ENCODE results near the gene AREG.
"Not testable (repeated sequence)": the region's sequence is repeated elsewhere in the genome, so short reads cannot be mapped to it uniquely, and the experiment has no call there.

The AREG gene, protein sequence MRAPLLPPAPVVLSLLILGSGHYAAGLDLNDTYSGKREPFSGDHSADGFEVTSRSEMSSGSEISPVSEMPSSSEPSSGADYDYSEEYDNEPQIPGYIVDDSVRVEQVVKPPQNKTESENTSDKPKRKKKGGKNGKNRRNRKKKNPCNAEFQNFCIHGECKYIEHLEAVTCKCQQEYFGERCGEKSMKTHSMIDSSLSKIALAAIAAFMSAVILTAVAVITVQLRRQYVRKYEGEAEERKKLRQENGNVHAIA

DNA sequence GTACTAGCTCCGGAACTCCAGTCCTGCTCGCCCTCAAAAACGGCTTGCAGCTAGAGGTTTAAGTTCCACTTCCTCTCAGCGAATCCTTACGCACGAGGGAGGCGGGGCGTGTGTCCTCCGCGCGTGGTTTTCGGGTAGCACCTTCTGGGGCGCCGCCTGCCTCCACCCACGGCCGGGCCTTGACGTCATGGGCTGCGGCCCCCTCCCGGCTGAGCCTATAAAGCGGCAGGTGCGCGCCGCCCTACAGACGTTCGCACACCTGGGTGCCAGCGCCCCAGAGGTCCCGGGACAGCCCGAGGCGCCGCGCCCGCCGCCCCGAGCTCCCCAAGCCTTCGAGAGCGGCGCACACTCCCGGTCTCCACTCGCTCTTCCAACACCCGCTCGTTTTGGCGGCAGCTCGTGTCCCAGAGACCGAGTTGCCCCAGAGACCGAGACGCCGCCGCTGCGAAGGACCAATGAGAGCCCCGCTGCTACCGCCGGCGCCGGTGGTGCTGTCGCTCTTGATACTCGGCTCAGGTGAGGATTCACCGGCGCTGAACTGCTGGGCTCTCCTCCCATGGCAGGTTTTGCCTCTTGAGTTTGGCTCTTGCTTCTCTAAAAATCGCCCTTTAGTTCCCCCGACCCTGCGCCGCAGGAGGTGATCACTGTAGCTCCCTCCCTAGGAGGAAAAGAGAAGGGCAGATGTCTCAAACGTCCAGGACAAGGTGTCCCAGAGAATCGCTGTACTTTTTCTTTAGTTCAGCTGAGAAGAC, at the start of gene AREG:
Gene AREG (plus strand): TSS at position 246 of the 752 bp plus-strand sequence. CDS start 210 bp downstream, at position 456.
- Histone ChIP-seq H3K27me3 (ENCODE audit: control insufficient read depth in 1 of 2, insufficient read depth in 2 of 2, low read length in 2 of 2) (no peaks in the 10 kb centered on the region), H3K9ac (ENCODE audit: low read depth in 1 of 2, low read length in 2 of 2) (peak within 1 kb of the TSS; percentile 64 to 92), H3K4me1 (ENCODE audit: control insufficient read depth in 1 of 2, insufficient read depth in 2 of 2, low read length in 2 of 2) (peaks cover 0 to 8% of the 10 kb centered on the region in 2 donors), H3K9me3 (ENCODE audit: control insufficient read depth in 1 of 2, low read length in 2 of 2) (no peaks in the 10 kb centered on the region), H3K27ac (ENCODE audit: low read depth, low read length) (peak within 1 kb of the TSS; percentile 52), H3K36me3 (ENCODE audit: control insufficient read depth in 1 of 2, insufficient read depth in 2 of 2, low read length in 2 of 2) (no peaks in the 10 kb centered on the region), H3K4me3 (ENCODE audit: low read depth in 1 of 2, low read length in 2 of 2) (peak within 1 kb of the TSS; percentile 67 to 84)

DNA sequence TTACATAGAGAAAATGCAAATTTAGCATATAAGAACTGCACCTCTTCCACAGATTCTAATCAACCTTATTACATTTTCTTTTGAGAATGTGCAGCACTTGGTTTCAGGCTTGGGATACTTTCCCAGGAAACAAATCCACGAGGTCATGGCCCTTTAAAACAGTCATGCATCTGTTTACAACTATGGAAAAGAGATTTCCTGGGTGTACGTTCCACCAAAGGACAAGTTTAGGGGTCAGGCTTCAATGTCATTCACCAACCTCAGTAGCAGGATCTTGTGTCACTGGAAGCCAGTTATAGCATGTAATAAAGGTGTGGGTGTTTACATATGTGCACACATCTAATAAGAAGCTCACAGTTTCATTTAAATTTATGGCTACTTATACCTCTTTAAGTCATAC, 49.3 kb upstream of the AREG start:
- Histone ChIP-seq H3K36me3 (ENCODE audit: control insufficient read depth in 1 of 2, insufficient read depth in 2 of 2, low read length in 2 of 2) (no peaks in the 10 kb centered on the region), H3K27me3 (ENCODE audit: control insufficient read depth in 1 of 2, insufficient read depth in 2 of 2, low read length in 2 of 2) (no peaks in the 10 kb centered on the region), H3K9me3 (ENCODE audit: control insufficient read depth in 1 of 2, low read length in 2 of 2) (no peaks in the 10 kb centered on the region), H3K4me1 (ENCODE audit: control insufficient read depth in 1 of 2, insufficient read depth in 2 of 2, low read length in 2 of 2) (peaks cover 7 to 12% of the 10 kb centered on the region in 2 donors), H3K4me3 (ENCODE audit: low read depth in 1 of 2, low read length in 2 of 2) (no peak overlapping the region), H3K27ac (ENCODE audit: low read depth, low read length) (no peak overlapping the region), H3K9ac (ENCODE audit: low read depth in 1 of 2, low read length in 2 of 2) (no peak overlapping the region)

DNA sequence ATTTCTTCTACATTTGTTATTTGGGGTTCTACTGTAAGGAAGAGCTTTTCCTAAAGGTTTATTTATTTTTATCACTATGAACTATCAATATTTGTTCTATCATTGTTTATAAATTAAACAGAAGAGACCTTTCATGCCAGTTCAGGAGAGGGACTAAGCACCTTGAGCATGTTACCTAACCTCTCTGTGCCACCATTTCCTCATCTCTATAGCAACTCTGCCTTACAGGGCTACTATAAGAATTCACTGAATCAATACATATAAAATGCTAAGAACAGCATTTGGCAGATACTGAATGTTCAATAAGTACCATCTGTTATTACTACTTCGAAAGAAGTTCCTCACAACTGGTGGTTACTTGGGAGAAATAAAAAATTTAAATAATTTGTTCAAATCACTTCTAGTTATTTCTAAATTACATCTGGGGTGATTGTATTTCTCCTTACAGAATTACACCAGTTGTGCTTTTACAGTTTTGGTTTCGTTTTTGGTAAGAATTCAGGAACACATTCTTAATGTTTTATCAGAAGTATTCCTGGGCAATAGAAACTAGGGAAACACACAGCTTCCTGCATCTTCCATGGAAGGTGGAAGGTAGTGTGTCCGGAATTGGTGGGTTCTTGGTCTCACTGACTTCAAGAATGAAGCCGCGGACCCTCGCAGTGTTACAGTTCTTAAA, 47.0 kb upstream of the AREG start:
- Histone ChIP-seq H3K4me3 (ENCODE audit: low read depth in 1 of 2, low read length in 2 of 2) (peak overlapping the region; percentile 21 to 66), H3K9ac (ENCODE audit: low read depth in 1 of 2, low read length in 2 of 2) (peak overlapping the region; percentile 20 to 44), H3K4me1 (ENCODE audit: control insufficient read depth in 1 of 2, insufficient read depth in 2 of 2, low read length in 2 of 2) (peaks cover 7 to 12% of the 10 kb centered on the region in 2 donors)

DNA sequence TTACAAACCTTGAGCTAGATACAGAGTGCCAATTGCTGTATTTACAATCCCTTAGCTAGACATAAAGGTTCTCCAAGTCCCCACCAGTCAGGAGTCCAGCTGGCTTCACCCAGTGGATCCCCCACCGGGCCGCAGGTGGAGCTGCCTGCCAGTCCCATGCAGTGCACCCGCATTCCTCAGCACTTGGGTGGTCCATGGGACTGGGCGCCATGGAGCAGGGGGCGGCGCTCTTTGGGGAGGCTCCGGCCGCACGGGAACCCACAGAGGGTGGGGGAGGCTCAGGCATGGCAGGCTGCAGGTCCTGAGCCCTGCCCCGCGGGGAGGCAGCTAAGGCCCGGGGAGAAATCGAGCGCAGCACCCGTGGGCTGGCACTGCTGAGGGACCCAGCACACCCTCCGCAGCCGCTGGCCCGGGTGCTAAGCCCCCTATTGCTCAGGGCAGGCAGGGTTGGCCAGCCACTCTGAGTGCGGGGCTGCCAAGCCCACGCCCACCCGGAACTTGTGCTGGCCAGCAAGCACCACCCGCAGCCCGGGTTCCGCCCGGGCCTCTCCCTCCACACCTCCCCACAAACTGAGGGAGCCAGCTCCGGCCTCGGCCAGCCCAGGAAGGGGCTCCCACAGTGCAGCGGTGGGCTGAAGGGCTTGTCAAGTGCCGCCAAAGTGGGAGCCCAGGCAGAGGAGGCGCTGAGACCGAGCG, 45.9 kb upstream of the AREG start:
- not testable (repeated sequence) for H3K27ac ChIP-seq (ENCODE audit: low read depth, low read length); H3K9ac ChIP-seq (ENCODE audit: low read depth in 1 of 2, low read length in 2 of 2); H3K27me3 ChIP-seq (ENCODE audit: control insufficient read depth in 1 of 2, insufficient read depth in 2 of 2, low read length in 2 of 2); H3K9me3 ChIP-seq (ENCODE audit: control insufficient read depth in 1 of 2, low read length in 2 of 2); H3K36me3 ChIP-seq (ENCODE audit: control insufficient read depth in 1 of 2, insufficient read depth in 2 of 2, low read length in 2 of 2); H3K4me3 ChIP-seq (ENCODE audit: low read depth in 1 of 2, low read length in 2 of 2)
- peaks cover 7 to 12% of the 10 kb centered on the region in 2 donors for H3K4me1 ChIP-seq (ENCODE audit: control insufficient read depth in 1 of 2, insufficient read depth in 2 of 2, low read length in 2 of 2)

More for the DNA sequence above, 47.0 kb upstream of the AREG start:
- no peak overlapping the region for H3K27ac ChIP-seq (ENCODE audit: low read depth, low read length)
- no peaks in the 10 kb centered on the region for H3K9me3 ChIP-seq (ENCODE audit: control insufficient read depth in 1 of 2, low read length in 2 of 2)
- H3K36me3 ChIP-seq (ENCODE audit: control insufficient read depth in 1 of 2, insufficient read depth in 2 of 2, low read length in 2 of 2), result no peaks in the 10 kb centered on the region
- H3K27me3 ChIP-seq (ENCODE audit: control insufficient read depth in 1 of 2, insufficient read depth in 2 of 2, low read length in 2 of 2), result no peaks in the 10 kb centered on the region

DNA sequence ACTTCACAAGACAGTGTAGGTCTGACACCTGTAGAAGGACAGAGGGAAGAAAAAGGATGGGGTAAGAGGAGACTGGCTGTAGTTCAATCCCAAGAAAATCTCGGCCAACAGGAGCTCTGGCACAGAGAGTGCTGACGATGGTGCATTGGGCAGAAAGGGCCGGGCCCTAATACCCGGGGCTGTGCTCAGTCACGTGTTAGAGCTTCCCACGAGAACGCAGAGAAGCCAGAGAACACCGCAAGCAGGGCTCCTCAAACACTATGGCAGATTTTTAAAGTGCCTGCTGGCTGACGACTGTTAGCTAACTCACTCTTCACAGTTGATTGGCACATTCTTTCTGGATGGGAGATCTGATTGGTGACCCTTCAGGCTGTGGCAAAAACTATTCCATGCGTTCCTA, 44.5 kb upstream of the AREG start:
- no peaks in the 10 kb centered on the region for H3K36me3 ChIP-seq (ENCODE audit: control insufficient read depth in 1 of 2, insufficient read depth in 2 of 2, low read length in 2 of 2)
- peaks cover under 1 to 4% of the 10 kb centered on the region in 2 donors for H3K4me1 ChIP-seq (ENCODE audit: control insufficient read depth in 1 of 2, insufficient read depth in 2 of 2, low read length in 2 of 2)
- H3K27me3 ChIP-seq (ENCODE audit: control insufficient read depth in 1 of 2, insufficient read depth in 2 of 2, low read length in 2 of 2), result no peaks in the 10 kb centered on the region
- H3K9me3 ChIP-seq (ENCODE audit: control insufficient read depth in 1 of 2, low read length in 2 of 2), result no peaks in the 10 kb centered on the region
- no peak overlapping the region for H3K4me3 ChIP-seq (ENCODE audit: low read depth in 1 of 2, low read length in 2 of 2)
- H3K9ac ChIP-seq (ENCODE audit: low read depth in 1 of 2, low read length in 2 of 2), result no peak overlapping the region
- no peak overlapping the region for H3K27ac ChIP-seq (ENCODE audit: low read depth, low read length)

DNA sequence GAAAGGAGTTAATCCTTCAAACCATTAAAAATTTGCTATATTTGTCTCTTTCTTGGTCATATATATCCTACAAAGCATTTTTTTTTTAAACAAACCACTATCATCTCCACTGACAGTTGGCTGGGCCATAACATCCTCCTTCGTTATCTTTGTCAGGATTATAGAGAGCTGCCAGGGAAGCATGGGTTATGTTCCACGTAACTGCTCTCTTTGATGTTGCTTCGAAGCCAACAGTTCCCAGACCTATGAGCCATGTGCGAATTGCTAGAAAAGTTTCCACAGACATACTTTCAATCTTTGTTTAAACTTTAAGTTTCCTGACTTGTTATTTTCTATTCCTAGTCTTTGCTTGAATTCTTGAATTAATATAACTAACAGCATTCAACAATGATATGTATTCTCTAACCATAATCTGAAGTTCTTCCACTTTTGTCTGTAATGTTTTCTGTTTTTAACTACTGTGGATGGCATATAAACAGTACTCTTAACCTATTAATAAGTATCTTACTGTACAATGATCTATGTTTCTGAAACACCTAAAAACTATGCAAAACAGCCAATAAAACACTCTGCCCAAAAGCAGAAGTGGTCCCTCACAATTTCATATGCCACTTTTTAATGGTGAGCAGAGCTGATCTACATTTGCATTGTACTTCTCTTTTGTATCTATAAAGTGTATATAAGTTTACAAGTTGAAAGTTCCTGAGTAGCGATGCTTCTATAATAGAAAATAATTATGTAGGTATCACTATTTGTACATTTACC, 42.1 kb upstream of the AREG start:
- Histone ChIP-seq H3K4me3 (ENCODE audit: low read depth in 1 of 2, low read length in 2 of 2) (no peak overlapping the region), H3K36me3 (ENCODE audit: control insufficient read depth in 1 of 2, insufficient read depth in 2 of 2, low read length in 2 of 2) (no peaks in the 10 kb centered on the region), H3K9me3 (ENCODE audit: control insufficient read depth in 1 of 2, low read length in 2 of 2) (no peaks in the 10 kb centered on the region), H3K27ac (ENCODE audit: low read depth, low read length) (no peak overlapping the region), H3K4me1 (ENCODE audit: control insufficient read depth in 1 of 2, insufficient read depth in 2 of 2, low read length in 2 of 2) (no peaks in the 10 kb centered on the region), H3K27me3 (ENCODE audit: control insufficient read depth in 1 of 2, insufficient read depth in 2 of 2, low read length in 2 of 2) (no peaks in the 10 kb centered on the region), H3K9ac (ENCODE audit: low read depth in 1 of 2, low read length in 2 of 2) (no peak overlapping the region)

DNA sequence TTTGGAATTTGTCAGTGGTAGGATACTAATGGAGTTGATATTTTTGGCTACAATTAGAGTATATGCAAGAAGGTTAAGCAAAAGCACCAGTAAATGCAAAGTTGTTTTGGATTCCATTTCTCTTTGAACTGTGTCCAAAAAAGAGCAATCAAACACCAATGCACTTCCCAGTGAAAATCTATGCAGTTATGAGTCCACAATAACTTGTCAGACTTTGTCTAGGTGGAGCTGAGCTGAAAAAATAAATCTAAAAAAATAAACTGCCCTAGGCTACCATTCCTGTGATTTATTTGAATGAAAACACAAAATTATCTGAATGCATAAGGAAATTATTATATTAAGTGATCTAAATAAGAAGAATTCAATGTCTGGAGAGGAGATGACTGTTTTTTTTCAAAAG, 37.0 kb upstream of the AREG start:
- Histone ChIP-seq H3K4me3 (ENCODE audit: low read depth in 1 of 2, low read length in 2 of 2) (no peak overlapping the region), H3K27ac (ENCODE audit: low read depth, low read length) (no peak overlapping the region), H3K4me1 (ENCODE audit: control insufficient read depth in 1 of 2, insufficient read depth in 2 of 2, low read length in 2 of 2) (no peaks in the 10 kb centered on the region), H3K27me3 (ENCODE audit: control insufficient read depth in 1 of 2, insufficient read depth in 2 of 2, low read length in 2 of 2) (no peaks in the 10 kb centered on the region), H3K36me3 (ENCODE audit: control insufficient read depth in 1 of 2, insufficient read depth in 2 of 2, low read length in 2 of 2) (no peaks in the 10 kb centered on the region), H3K9me3 (ENCODE audit: control insufficient read depth in 1 of 2, low read length in 2 of 2) (no peaks in the 10 kb centered on the region), H3K9ac (ENCODE audit: low read depth in 1 of 2, low read length in 2 of 2) (no peak overlapping the region)

DNA sequence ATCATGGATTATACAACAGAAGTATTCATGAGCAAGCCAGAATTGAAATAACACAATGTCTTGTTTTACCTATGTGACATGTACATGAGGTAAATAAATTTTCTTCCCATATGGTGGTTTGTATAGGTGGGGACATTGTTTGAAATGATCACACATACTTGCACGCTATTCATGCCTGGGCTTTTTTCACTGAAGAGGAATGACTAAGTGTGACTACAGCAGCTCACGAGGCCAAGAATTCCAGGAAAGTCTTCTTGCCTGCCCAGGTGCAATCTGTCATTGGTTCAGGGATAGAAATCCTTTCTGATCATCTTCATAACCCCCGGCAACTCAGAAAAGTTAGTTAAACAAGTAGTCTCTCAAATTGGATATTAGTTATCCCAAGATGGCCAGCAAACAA, 36.3 kb upstream of the AREG start:
- Histone ChIP-seq H3K27ac (ENCODE audit: low read depth, low read length) (no peak overlapping the region), H3K36me3 (ENCODE audit: control insufficient read depth in 1 of 2, insufficient read depth in 2 of 2, low read length in 2 of 2) (no peaks in the 10 kb centered on the region), H3K9ac (ENCODE audit: low read depth in 1 of 2, low read length in 2 of 2) (no peak overlapping the region), H3K4me1 (ENCODE audit: control insufficient read depth in 1 of 2, insufficient read depth in 2 of 2, low read length in 2 of 2) (no peaks in the 10 kb centered on the region), H3K27me3 (ENCODE audit: control insufficient read depth in 1 of 2, insufficient read depth in 2 of 2, low read length in 2 of 2) (no peaks in the 10 kb centered on the region), H3K4me3 (ENCODE audit: low read depth in 1 of 2, low read length in 2 of 2) (no peak overlapping the region), H3K9me3 (ENCODE audit: control insufficient read depth in 1 of 2, low read length in 2 of 2) (no peaks in the 10 kb centered on the region)

DNA sequence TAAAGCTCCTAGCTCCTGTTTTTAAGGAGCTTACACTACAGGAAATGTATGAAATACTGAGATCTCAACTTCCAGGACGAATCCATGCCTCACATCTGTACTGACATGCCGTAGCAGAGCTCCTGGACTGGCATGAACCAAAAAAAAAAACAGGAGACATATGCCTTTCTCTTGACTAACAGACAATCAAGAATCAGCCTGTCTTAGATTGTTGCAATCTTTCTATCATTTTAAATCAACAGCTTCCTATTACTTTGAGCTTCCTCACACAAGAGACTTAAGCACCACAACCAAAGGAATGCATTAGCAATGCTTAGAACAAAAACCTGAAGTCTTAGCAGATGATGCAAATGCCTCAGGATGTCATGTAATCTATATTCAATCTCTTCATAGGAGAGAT, 34.7 kb upstream of the AREG start:
- no peaks in the 10 kb centered on the region for H3K27me3 ChIP-seq (ENCODE audit: control insufficient read depth in 1 of 2, insufficient read depth in 2 of 2, low read length in 2 of 2)
- H3K27ac ChIP-seq (ENCODE audit: low read depth, low read length), result no peak overlapping the region
- no peaks in the 10 kb centered on the region for H3K4me1 ChIP-seq (ENCODE audit: control insufficient read depth in 1 of 2, insufficient read depth in 2 of 2, low read length in 2 of 2)
- no peak overlapping the region for H3K9ac ChIP-seq (ENCODE audit: low read depth in 1 of 2, low read length in 2 of 2)
- no peaks in the 10 kb centered on the region for H3K36me3 ChIP-seq (ENCODE audit: control insufficient read depth in 1 of 2, insufficient read depth in 2 of 2, low read length in 2 of 2)
- no peak overlapping the region for H3K4me3 ChIP-seq (ENCODE audit: low read depth in 1 of 2, low read length in 2 of 2)
- H3K9me3 ChIP-seq (ENCODE audit: control insufficient read depth in 1 of 2, low read length in 2 of 2), result no peaks in the 10 kb centered on the region

Measured in duodenal mucosa (tissue), 2 donors.